ENCODE results near the gene EEF1G. TPM values are rescaled to one million over a fixed set of nuclear protein-coding genes. Genes with fewer than 3 reads are reported as not detected.

Gene EEF1G
- polyA plus RNA-seq, 2 of the 4 experiments (the other 2 are of a cell fraction): 1,570 to 1,728 TPM

DNA sequence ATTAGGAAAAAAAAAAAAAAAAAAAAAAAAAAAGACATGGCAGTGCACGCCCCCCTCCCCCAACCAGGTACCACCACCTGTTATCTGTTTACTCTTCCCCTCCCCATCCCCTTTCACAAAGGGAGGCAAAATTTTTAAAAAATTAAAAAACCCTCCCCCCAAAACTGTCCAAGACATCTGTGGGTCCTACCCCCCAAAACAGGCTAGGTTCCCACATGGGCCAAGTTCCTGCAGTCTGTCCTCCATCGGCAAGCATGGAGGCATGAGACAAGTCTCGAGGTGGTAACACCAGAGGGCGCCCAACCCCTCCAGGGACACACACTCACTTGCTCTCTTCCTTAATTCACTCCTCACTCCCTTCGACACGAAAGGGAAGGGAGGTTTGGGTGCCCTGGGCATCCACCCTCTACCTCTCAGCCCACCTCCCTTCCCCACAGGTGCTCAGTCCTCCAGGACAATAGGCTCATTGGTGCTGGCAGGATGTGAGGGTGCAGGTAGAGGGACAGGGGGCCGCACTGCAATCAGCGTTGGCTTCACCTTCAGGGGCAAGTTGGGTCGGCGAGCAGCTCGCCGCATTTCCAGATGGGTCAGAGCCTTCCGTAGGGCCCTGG lies 19.8 kb upstream of the EEF1G start (continued):
- TF ChIP-seq, protein P1, sequence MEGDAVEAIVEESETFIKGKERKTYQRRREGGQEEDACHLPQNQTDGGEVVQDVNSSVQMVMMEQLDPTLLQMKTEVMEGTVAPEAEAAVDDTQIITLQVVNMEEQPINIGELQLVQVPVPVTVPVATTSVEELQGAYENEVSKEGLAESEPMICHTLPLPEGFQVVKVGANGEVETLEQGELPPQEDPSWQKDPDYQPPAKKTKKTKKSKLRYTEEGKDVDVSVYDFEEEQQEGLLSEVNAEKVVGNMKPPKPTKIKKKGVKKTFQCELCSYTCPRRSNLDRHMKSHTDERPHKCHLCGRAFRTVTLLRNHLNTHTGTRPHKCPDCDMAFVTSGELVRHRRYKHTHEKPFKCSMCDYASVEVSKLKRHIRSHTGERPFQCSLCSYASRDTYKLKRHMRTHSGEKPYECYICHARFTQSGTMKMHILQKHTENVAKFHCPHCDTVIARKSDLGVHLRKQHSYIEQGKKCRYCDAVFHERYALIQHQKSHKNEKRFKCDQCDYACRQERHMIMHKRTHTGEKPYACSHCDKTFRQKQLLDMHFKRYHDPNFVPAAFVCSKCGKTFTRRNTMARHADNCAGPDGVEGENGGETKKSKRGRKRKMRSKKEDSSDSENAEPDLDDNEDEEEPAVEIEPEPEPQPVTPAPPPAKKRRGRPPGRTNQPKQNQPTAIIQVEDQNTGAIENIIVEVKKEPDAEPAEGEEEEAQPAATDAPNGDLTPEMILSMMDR (IDR thresholded peaks at IDR 0.05): peak; percentile 63
- no peak for TF ChIP-seq CEBPB (IDR thresholded peaks at IDR 0.05)
- TF ChIP-seq MYC (IDR thresholded peaks at IDR 0.05; ENCODE audit: borderline replicate concordance, low read length): no peak
- TF ChIP-seq, protein P2, sequence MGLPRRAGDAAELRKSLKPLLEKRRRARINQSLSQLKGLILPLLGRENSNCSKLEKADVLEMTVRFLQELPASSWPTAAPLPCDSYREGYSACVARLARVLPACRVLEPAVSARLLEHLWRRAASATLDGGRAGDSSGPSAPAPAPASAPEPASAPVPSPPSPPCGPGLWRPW (IDR thresholded peaks at IDR 0.05): no peak
- TF ChIP-seq MAZ (IDR thresholded peaks at IDR 0.05; ENCODE audit: borderline replicate concordance, low read depth, low read length): no peak

DNA sequence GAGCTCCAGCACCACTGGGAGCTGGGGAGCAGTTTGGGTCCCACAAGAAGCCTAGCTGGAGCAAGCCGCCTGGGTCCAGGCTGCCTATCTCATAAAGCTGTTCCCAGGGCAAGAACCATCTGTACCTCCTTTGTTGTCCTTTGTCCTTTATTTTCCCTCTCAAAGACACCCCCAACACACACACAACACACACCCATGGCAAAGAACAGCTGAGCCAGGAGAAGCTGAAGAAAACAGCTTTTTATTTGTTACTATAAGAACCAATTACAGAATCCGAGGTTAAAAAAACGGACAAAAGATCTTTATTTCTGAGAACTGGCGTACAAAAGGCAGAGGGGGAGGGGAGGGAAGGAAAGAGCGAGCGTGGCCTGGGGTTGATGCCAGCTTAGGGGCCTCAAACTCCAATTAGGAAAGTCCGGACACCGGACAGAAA lies 19.3 kb upstream of the EEF1G start:
- no peak for ATAC-seq
- DNase-seq (ENCODE audit: low read depth in 1 of 2, low spot score in 1 of 2): no peak
- peaks cover 41% of the 10 kb centered on the region for H3K4me1 ChIP-seq
- no peak for TF ChIP-seq POLR2AphosphoS2 (conservative IDR thresholded peaks at IDR 0.05; ENCODE audit: low read length)
- TF ChIP-seq, protein P3, sequence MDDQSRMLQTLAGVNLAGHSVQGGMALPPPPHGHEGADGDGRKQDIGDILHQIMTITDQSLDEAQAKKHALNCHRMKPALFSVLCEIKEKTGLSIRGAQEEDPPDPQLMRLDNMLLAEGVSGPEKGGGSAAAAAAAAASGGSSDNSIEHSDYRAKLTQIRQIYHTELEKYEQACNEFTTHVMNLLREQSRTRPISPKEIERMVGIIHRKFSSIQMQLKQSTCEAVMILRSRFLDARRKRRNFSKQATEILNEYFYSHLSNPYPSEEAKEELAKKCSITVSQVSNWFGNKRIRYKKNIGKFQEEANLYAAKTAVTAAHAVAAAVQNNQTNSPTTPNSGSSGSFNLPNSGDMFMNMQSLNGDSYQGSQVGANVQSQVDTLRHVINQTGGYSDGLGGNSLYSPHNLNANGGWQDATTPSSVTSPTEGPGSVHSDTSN (IDR thresholded peaks at IDR 0.05): no peak
- no peak for TF ChIP-seq BHLHE40 (IDR thresholded peaks at IDR 0.05; ENCODE audit: low read depth, low read length)
- no peak for TF ChIP-seq MYC (IDR thresholded peaks at IDR 0.05; ENCODE audit: borderline replicate concordance, low read length)
- no peak for TF ChIP-seq RARB (CRISPR knock-in tag; IDR thresholded peaks at IDR 0.05)
- TF ChIP-seq CHD4 (IDR thresholded peaks at IDR 0.05; ENCODE audit: borderline replicate concordance): no peak
- no peak for TF ChIP-seq SREBF2 (IDR thresholded peaks at IDR 0.05)
- no peak for TF ChIP-seq HOXB5 (CRISPR knock-in tag; IDR thresholded peaks at IDR 0.05)
- TF ChIP-seq ZNF302 (CRISPR knock-in tag; IDR thresholded peaks at IDR 0.05): no peak
- TF ChIP-seq MAZ (IDR thresholded peaks at IDR 0.05; ENCODE audit: borderline replicate concordance, low read depth, low read length): no peak
- TF ChIP-seq CHD2 (IDR thresholded peaks at IDR 0.05; ENCODE audit: low read length, partially characterized antibody): no peak
- TF ChIP-seq, protein P1 (IDR thresholded peaks at IDR 0.05): no peak
- TF ChIP-seq CBX8 (IDR thresholded peaks at IDR 0.05): no peak
- no peak for TF ChIP-seq NR3C1 (IDR thresholded peaks at IDR 0.05)
- TF ChIP-seq, protein P4, sequence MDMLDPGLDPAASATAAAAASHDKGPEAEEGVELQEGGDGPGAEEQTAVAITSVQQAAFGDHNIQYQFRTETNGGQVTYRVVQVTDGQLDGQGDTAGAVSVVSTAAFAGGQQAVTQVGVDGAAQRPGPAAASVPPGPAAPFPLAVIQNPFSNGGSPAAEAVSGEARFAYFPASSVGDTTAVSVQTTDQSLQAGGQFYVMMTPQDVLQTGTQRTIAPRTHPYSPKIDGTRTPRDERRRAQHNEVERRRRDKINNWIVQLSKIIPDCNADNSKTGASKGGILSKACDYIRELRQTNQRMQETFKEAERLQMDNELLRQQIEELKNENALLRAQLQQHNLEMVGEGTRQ (IDR thresholded peaks at IDR 0.05): no peak
- TF ChIP-seq RCOR1 (IDR thresholded peaks at IDR 0.05; ENCODE audit: low read depth, low read length): no peak
- no peak for TF ChIP-seq KDM1A (IDR thresholded peaks at IDR 0.05; ENCODE audit: low read depth)
- POLR2A ChIA-PET: interaction anchor here (1.3 to 3.8 kb wide), 6 partner anchors 8 to 248 kb away, joined by 4 to 75 read pairs (median 25); partner anchors contain the start of genes C11orf98, CSKMT, GANAB and MTA2
- no peaks in the 10 kb centered on the region for H3K9me3 ChIP-seq
- CTCF ChIA-PET: interaction anchor here (0.8 to 4.9 kb wide), 17 partner anchors 8 to 269 kb away, joined by 3 to 32 read pairs (median 5); partner anchors contain the start of genes B3GAT3, EML3, MTA2 and ROM1
- WGBS (ENCODE audit: missing lambda C conversion rate): 56% methylated on average over 8 of the region's 8 CpGs
- no peak overlapping the region for H3K27ac ChIP-seq
- no peak overlapping the region for H3K4me3 ChIP-seq
- FAIRE-seq: no peak
- H3K4me2 ChIP-seq: no peak overlapping the region

All from A549 (cell line).